Femur (tissue), 1 donor: Measurements from ENCODE around the gene CYP1A1.
"Not testable (repeated sequence)": the region's sequence is repeated elsewhere in the genome, so short reads cannot be mapped to it uniquely, and the experiment has no call there.

Experiments used
- DNase-seq: peaks from one replicate; pipeline ENCODE4 v3.0.0-alpha.2; 2017

CYP1A1 gene

DNA sequence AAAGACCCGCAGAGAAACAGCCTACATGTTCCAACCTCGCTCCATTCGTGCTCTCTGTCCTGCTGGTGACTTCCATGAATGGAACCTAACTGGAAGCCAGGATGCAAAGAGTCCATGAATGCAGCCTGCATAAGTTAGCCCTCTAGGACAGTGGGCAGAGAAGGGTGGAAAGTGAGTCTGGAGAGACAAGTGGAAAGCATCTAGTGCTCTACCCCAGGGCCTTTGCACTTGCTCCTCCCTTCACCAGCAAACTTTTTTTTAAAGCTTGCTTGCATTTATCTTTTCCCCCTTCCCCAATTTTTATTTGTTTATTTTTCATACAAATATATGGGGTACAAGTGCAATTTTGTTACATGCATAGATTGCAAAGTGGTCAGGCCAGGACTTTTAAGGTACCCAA is 7.9 kb upstream of the CYP1A1 start:
- no peak for DNase-seq

DNA sequence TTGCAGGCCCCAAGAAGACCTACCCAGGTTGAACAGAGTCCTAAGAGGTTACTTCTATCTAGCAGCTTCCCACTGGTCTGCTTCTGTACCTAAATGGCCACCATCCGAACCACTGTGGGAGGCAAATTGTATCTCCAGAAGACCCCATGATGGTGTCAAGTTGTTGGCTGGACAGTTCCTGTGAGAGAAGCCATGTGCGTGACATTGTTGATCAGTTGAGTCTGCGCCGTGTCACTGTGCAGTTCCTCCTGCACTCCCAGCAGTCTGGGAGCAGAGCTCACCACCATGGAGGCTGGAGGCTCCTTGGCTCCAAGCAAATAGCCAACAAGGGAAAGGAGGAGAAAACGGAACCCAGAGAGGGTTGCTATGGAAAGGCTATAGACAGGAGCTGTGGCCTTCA is 7.5 kb upstream of the CYP1A1 start:
- DNase-seq, result no peak

DNA sequence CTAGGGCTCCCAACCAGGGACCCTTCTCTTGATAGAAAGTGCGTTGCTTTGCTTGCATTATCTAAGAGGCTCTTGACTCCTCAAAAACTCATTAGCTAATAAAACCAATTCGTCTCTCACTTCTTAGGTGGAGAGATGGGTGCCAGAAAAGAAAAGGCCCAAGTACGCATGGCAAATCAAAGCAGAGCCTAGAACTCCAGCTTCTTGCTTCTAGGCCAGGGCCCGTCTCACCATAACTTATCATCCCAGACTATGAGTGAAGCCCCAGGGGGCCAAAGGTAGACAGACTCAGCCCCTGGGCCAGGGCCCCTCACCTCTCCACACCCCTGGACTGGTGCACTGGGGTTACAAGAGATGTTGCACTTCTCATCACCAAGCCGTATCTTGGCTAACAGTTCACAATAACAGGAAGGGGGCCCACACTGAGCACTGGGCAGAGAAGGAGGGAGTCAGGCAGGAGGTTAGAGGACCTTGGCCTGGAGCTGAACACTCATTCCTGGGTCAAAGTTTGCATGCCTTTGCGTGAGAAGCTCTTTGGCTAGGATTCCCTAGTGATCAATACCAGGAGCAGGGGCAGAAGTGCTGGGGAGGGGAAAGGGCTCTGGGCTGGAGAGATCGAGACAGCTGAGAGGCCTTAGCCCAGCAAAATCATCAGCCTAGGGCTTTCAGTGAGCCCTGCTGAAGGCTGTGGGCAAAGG is 5.4 kb upstream of the CYP1A1 start:
- no peak for DNase-seq

- not testable (repeated sequence) for DNase-seq
Observed at GRCh38 chr15:74729372-74729771, 4.0 kb upstream of the CYP1A1 start.

- not testable (repeated sequence) for DNase-seq
Observed at GRCh38 chr15:74728699-74729098, 3.4 kb upstream of the CYP1A1 start.

DNA sequence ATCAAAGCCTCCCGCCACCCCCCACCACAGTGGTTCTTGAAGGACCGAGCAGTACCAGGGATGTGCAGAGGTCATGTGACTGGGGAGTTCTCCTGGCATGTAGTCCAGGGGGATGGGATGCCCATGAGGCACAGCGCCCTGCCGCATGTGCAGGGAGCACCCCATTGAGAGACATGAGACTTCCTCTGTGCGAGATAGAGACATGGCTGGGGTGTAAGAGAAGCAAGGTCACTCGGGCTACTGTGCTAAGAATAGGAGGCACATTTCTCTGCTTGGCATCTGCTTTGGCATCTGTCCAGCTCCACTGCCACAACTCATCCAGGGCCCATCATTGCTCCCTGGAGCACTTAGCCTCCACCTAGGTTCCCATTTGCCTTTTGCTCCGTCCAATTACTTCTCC is 2.4 kb upstream of the CYP1A1 start:
- DNase-seq, result no peak

DNA sequence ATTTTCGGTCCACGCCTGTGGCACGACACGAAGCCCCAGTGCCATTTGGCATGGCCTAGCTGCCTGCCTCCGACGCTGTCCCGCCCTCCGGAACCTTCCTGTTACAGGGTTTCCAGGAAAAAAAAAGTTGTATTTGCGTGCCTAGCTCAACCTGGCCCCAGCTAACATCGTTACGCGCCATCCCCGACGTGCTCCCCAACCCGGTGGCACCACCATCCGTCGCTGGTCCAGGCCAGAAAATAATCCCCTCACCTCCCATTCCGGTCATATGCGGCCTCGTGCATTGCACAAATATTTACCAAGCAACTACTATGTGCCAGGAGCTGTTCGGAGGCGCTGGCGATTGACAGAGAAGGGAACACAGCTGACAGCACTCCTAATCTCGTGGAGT is 1.4 kb upstream of the CYP1A1 start:
- no peak for DNase-seq

- DNase-seq, result no peak
Observed at GRCh38 chr15:74725845-74726773, 781 bp upstream of the CYP1A1 start.

DNA sequence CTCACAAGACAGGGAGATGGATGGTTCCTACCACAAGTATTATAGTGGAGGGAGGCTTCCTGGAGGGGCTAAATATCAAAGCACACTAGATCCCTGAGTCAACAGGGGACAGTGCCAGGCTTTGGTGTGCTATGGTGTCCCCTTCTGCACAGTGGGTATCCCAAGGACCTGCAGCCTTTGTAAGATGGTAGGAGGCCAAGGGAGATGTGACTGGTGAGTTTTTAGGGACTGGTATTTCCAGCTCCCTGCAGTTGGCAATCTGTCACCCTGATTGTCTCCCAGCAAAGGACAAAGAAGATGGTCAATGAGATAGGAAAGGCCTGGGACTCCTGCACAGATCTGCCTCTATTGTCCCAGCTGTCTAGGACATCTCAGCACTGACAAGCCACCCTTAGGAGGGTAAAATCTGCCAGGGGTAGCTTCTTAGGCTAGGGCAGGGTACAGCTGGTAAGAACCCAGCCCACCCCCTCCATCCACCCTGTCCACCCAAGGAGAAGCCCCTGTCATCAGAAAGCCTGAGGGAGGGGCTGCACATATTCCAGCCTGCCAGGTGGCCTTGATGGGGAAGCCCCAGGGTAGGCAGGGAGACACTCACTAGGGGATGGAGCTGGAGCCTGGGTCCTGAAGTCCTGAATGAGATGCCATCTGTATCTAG is 631 bp downstream of the CYP1A1 start:
- no peak for DNase-seq

DNA sequence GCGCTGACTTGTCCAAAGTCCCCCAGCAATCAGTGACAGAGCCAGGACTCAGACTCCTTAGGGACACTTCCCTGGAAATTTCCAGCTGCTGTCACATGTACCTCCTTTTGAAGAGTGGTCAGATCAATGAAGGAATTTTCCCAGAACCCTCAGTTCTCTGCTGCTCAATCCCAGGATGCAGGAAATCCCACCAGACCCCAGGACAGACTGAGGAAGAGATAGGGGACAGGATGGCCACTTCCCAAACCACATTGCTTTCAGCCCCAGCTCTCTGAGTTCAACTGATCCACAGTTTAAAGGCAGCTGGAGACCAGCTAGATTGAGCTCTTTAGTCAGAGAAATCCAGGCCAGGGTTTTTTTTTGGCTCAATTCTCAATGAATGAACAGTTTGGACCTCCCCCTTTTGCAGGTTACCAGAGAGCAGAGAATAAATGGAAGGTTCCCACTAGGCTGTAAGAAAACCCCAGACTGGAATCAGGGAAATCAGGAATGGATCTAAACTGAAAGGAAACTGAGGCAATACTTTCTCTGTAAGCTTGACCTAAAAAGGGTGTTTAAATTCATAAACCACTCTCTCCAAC is 1.5 kb downstream of the CYP1A1 start:
- no peak for DNase-seq

- no peak for DNase-seq
Observed at GRCh38 chr15:74723187-74723586, 2.1 kb downstream of the CYP1A1 start.

- DNase-seq, result no peak
Observed at GRCh38 chr15:74722591-74722990, 2.7 kb downstream of the CYP1A1 start.

DNA sequence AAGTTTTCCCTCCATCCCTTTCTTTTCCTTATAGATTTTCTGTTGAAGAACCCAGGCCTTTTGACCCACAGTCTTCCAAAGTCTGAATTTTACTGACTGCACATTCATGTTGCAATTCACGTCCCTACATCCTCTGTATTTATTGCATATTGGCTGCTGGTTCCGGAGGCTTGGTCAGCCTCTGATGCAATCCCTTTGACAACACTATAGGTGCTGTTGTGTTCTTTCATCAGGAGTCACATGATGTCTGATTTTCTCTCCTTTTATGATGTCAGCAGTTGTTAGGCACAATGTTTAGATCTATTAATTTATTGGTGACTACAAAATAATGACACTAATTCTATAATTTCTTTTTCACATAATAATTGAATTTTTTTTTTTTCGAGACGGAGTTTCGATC is 8.7 kb downstream of the CYP1A1 start:
- DNase-seq, result no peak

DNA sequence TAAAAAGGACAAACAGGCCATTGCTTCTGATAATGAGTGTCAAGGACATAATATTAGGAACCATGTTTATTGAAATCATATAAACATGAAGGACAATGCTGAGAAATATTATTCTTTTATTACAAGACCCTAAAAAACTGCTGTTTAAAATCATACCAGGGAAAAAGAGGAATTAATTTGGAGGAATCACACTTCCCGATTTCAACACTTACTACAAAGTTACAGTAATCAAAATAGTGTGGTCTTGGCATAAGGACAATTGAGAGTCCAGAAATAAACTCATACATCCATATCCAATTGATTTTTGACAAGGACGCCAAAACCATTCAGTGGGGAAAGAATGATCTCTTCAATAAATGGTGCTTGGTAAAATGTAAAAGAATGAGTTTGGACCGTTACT is 13.0 kb downstream of the CYP1A1 start:
- no peak for DNase-seq

GRCh38 chr15:74710319-74711094 is 14.8 kb downstream of the CYP1A1 start:
- no peak for DNase-seq

GRCh38 chr15:74709892-74710291 is 15.4 kb downstream of the CYP1A1 start:
- DNase-seq, result no peak

DNA sequence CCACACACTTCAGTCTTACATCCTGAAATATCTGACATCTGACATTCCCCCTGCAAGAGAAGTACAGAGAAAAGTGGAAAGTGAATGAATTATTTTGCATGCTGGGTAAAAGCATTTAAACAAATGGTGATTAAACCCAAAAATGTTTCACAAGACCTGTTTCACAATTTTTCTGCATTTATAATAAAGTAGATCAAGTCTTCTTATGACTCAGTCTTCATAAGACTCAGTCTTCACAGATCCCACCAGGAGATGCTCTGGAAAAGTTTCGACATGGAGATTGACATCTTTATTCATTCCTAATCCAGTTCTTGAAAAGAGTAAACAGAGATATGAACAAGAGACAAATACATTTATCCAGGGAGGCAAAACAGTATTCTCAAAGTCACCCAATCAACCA is 16.3 kb downstream of the CYP1A1 start:
- DNase-seq, result no peak

- no peak for DNase-seq
Observed at GRCh38 chr15:74696808-74697207, 28.5 kb downstream of the CYP1A1 start.

- DNase-seq, result no peak
Observed at GRCh38 chr15:74696398-74696729, 29.0 kb downstream of the CYP1A1 start.

GRCh38 chr15:74695597-74696397 is 29.5 kb downstream of the CYP1A1 start, which contains the start of gene EDC3:
EDC3 (minus strand) TSS chr15:74696024; CDS start chr15:74675124, 20,900 bp downstream.
- DNase-seq, result peak; percentile 94

DNA sequence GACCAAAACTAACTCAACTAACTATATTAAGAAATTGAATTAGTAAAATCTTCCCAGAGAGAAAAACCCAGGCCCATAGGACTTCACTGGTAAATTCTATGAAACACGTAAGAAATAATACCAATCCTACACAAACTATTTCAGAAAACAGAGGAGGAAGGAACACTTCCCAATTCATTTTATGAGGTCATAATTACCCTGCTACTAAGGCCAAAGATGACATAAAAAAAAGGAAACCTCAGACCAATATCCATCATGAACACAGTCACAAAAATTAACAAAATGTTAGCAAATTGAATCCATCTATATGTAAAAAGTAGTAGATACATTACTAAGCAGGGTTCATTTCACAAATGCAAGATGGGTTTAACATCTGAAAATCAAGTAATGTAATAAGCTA is 33.0 kb downstream of the CYP1A1 start:
- no peak for DNase-seq

DNA sequence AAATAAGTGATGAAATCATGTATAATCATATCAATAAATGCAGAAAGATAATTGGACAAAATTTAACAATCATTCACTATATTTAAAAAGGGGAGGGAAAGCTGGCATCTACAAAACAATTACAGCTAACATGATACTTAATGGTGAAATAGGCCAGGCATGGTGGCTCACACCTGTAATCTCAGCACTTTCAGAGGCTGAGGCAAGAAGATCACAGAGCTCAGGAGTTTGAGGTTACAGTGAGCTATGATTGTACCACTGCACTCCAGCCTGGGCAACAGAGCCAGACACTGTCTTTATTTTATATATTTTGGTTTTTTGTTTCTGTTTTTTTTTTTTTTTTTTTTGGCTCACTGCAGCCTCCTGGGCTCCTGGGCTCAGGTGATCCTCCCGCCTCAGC is 41.6 kb downstream of the CYP1A1 start:
- no peak for DNase-seq
